ENCODE measurements around the gene WSCD2.

DNA sequence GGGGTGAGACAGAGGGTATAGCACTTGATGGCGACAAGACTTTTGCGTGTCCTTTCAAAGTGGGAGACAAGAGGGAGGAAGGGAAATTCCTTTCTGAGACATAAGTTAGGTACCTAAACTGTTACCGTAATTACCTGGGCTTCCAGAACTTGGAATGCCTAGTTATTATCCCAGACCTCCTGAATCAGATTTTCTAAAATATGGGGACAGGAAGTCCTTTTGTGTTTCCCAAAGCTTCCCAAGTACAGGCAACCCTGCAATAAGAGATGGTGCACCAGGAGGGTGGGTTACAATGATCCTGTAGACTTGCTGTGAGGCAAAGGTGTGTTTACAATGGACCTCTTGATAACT, 126.1 kb downstream of the WSCD2 start:
- TF ChIP-seq, protein P1, sequence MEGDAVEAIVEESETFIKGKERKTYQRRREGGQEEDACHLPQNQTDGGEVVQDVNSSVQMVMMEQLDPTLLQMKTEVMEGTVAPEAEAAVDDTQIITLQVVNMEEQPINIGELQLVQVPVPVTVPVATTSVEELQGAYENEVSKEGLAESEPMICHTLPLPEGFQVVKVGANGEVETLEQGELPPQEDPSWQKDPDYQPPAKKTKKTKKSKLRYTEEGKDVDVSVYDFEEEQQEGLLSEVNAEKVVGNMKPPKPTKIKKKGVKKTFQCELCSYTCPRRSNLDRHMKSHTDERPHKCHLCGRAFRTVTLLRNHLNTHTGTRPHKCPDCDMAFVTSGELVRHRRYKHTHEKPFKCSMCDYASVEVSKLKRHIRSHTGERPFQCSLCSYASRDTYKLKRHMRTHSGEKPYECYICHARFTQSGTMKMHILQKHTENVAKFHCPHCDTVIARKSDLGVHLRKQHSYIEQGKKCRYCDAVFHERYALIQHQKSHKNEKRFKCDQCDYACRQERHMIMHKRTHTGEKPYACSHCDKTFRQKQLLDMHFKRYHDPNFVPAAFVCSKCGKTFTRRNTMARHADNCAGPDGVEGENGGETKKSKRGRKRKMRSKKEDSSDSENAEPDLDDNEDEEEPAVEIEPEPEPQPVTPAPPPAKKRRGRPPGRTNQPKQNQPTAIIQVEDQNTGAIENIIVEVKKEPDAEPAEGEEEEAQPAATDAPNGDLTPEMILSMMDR (IDR thresholded peaks at IDR 0.05), result no peak
- TF ChIP-seq POLR2A (IDR thresholded peaks at IDR 0.05), result no peak

Measured in vagina (tissue), 2 donors.